Keratinocyte (primary cell): Measurements from ENCODE around the gene BBS9. TPM values are rescaled to one million over a fixed set of nuclear protein-coding genes. Genes with fewer than 3 reads are reported as not detected.

Source experiments
- DNase-seq: peaks from one replicate; pipeline ENCODE4 v3.0.0-alpha.2; 2011; ENCODE audit warnings: low read depth, missing footprints, low spot score
- FAIRE-seq: peaks from 2 replicates; lab custom pipeline; 2011; peaks lifted over from hg19 to GRCh38; lab: Jason Lieb, UNC
- H2AFZ ChIP-seq: 2 replicates; pipeline ENCODE4 v1.6.0; 2012; ENCODE audit warnings: low read length, control low read depth, inconsistent platforms; ENCODE audit not compliant: control insufficient read depth
- H3K27ac ChIP-seq: 2 replicates; pipeline ENCODE4 v1.5.1; 2011; ENCODE audit warnings: low read length; ENCODE audit not compliant: control insufficient read depth, insufficient read depth
- H3K27me3 ChIP-seq: 3 replicates; pipeline ENCODE4 v1.6.0; 2011; ENCODE audit warnings: low read length; ENCODE audit not compliant: control insufficient read depth, insufficient read depth; ENCODE audit errors: extremely low read depth
- H3K36me3 ChIP-seq, 2 experiments: 2 replicates in 1 of 2; 3 replicates in 1 of 2; pipeline ENCODE4 v1.5.1; 2011; ENCODE audit warnings: low read length in 2 of 2, mild to moderate bottlenecking in 1 of 2; ENCODE audit not compliant: control insufficient read depth in 2 of 2, insufficient read depth in 2 of 2; ENCODE audit errors: extremely low read depth in 1 of 2
- H3K4me1 ChIP-seq: 3 replicates; pipeline ENCODE4 v1.5.1; 2011; ENCODE audit warnings: low read length; ENCODE audit not compliant: control insufficient read depth, insufficient read depth; ENCODE audit errors: extremely low read depth
- H3K4me2 ChIP-seq: 3 replicates; pipeline ENCODE4 v1.6.0; 2011; ENCODE audit warnings: low read depth, low read length; ENCODE audit not compliant: control insufficient read depth, insufficient read depth; ENCODE audit errors: extremely low read depth
- H3K4me3 ChIP-seq, 3 experiments: fragments of 200-600 bp in 1 of 3; sonication (generic) in 1 of 3; 2 replicates in 2 of 3; 3 replicates in 1 of 3; pipeline ENCODE4 v1.5.1; 2011 to 2016; ENCODE audit warnings: low read length in 3 of 3, mild to moderate bottlenecking in 3 of 3, control low read depth in 2 of 3, inconsistent platforms in 1 of 3, low read depth in 1 of 3, mixed read lengths in 1 of 3, mixed run types in 1 of 3, moderate library complexity in 1 of 3; ENCODE audit not compliant: control insufficient read depth in 2 of 3, insufficient read depth in 2 of 3; ENCODE audit errors: extremely low read depth in 1 of 3
- H3K79me2 ChIP-seq: 2 replicates; pipeline ENCODE4 v1.6.0; 2012; ENCODE audit warnings: low read length; ENCODE audit not compliant: control insufficient read depth, insufficient read depth
- H3K9ac ChIP-seq: 3 replicates; pipeline ENCODE4 v1.6.0; 2011; ENCODE audit warnings: low read length; ENCODE audit not compliant: control insufficient read depth, insufficient read depth; ENCODE audit errors: extremely low read depth
- H3K9me1 ChIP-seq: 3 replicates; pipeline ENCODE4 v1.6.0; 2011; ENCODE audit warnings: low read length; ENCODE audit not compliant: control insufficient read depth, insufficient read depth; ENCODE audit errors: extremely low read depth
- H3K9me3 ChIP-seq: 2 replicates; pipeline ENCODE4 v1.5.1; 2012; ENCODE audit warnings: low read depth, low read length; ENCODE audit not compliant: control insufficient read depth
- H4K20me1 ChIP-seq: 3 replicates; pipeline ENCODE4 v1.6.0; 2011; ENCODE audit warnings: low read length; ENCODE audit not compliant: control insufficient read depth, insufficient read depth; ENCODE audit errors: extremely low read depth
- CTCF ChIP-seq, 3 experiments: IDR thresholded peaks in 1 of 3; conservative IDR thresholded peaks in 1 of 3; optimal IDR thresholded peaks in 1 of 3; 2 replicates in 2 of 3; 3 replicates in 1 of 3; pipeline versions ENCODE3 to v1.5.1; 2011; ENCODE audit warnings: low read length in 3 of 3, mild to moderate bottlenecking in 3 of 3, moderate library complexity in 2 of 3, control low read depth in 1 of 3, inconsistent platforms in 1 of 3; ENCODE audit not compliant: insufficient read depth in 2 of 3; ENCODE audit errors: extremely low read depth in 1 of 3
- EZH2 ChIP-seq: IDR thresholded peaks from one replicate; pipeline ENCODE4 v1.6.1; 2012; ENCODE audit warnings: inconsistent platforms, mild to moderate bottlenecking, low read length, moderate library complexity
- dilution Hi-C: fragments of 300-500 bp; cut with MboI; formaldehyde crosslinking; loops from one replicate; pipeline ENCODE4 v1.7.0; 2020; ENCODE audit warnings: low sequenced_read_pairs; ENCODE audit not compliant: extremely low pct_ligation_motif_present
- polyA plus RNA-seq, 5 experiments: library from polyadenylated mRNA; depleted of rRNA in 3 of 5; stranded (reverse) in 3 of 5; stranded (forward) in 1 of 5; unstranded in 1 of 5; fragments of >200 nt; gene quantifications; 1 replicate in 1 of 5; 2 replicates in 3 of 5; 3 replicates in 1 of 5; pipeline versions ENCODE4 v1.2.1 to v1.2.3, GENCODE V29; 2011 to 2012; ENCODE audit warnings: missing spikeins in 2 of 5, low read depth in 1 of 5, low replicate concordance in 1 of 5

The BBS9 gene
- polyA plus RNA-seq, 1 donor (not counting 4 experiments of a cell fraction or from before 2014, with no cell fraction given) = 7.6 TPM

GRCh38 chr7:33537104-33537477, 407.7 kb downstream of the BBS9 start:
- Histone ChIP-seq H3K27ac (no peak overlapping the region), H3K27me3 (no peaks in the 10 kb centered on the region), H2AFZ (no peak overlapping the region), H3K4me2 (no peak overlapping the region), H3K36me3 (no peaks in the 10 kb centered on the region), H3K4me3 (no peak overlapping the region), H3K4me1 (no peaks in the 10 kb centered on the region), H4K20me1 (no peaks in the 10 kb centered on the region), H3K79me2 (no peaks in the 10 kb centered on the region), H3K9me1 (no peaks in the 10 kb centered on the region), H3K9ac (no peak overlapping the region), H3K9me3 (no peaks in the 10 kb centered on the region)
- dilution Hi-C loops = no loop called here
- no peak for TF ChIP-seq CTCF (optimal IDR thresholded peaks at IDR 0.05 in 1 of 3, IDR thresholded peaks at IDR 0.05 in 1 of 3, conservative IDR thresholded peaks at IDR 0.05 in 1 of 3; ENCODE audit: extremely low read depth in 1 of 3, insufficient read depth in 2 of 3, low read length in 3 of 3)
- no peak for TF ChIP-seq EZH2
- no peak for FAIRE-seq
- DNase-seq = no peak

GRCh38 chr7:33539198-33539597, 409.8 kb downstream of the BBS9 start:
- Histone ChIP-seq H3K9me3 (no peaks in the 10 kb centered on the region), H3K4me2 (no peak overlapping the region), H3K4me1 (no peaks in the 10 kb centered on the region), H3K9ac (no peak overlapping the region), H3K27me3 (no peaks in the 10 kb centered on the region), H3K36me3 (no peaks in the 10 kb centered on the region), H4K20me1 (no peaks in the 10 kb centered on the region), H3K9me1 (no peaks in the 10 kb centered on the region), H3K79me2 (no peaks in the 10 kb centered on the region), H3K27ac (no peak overlapping the region), H3K4me3 (no peak overlapping the region), H2AFZ (no peak overlapping the region)
- TF ChIP-seq CTCF (optimal IDR thresholded peaks at IDR 0.05 in 1 of 3, IDR thresholded peaks at IDR 0.05 in 1 of 3, conservative IDR thresholded peaks at IDR 0.05 in 1 of 3; ENCODE audit: extremely low read depth in 1 of 3, insufficient read depth in 2 of 3, low read length in 3 of 3) = no peak
- TF ChIP-seq EZH2 = no peak
- FAIRE-seq (no peak), DNase-seq (no peak)
- dilution Hi-C loops = no loop called here
